LNCaP clone FGC (cell line): ENCODE data around the gene ABLIM1.

ENCODE experiments used
- DNase-seq: peaks from one replicate; pipeline ENCODE4 v3.0.0-alpha.2; 2011; ENCODE audit warnings: low read depth
- H3K4me3 ChIP-seq: 2 replicates; pipeline ENCODE4 v1.5.1; 2011; ENCODE audit warnings: mild to moderate bottlenecking, low read depth, low read length, control low read depth
- TF ChIP-seq, protein P1 (sequence below): IDR thresholded peaks from 2 replicates; pipeline ENCODE4 v1.5.1; 2012; ENCODE audit warnings: mild to moderate bottlenecking; ENCODE audit not compliant: control insufficient read depth, insufficient read depth; ENCODE audit errors: extremely low read depth

ABLIM1 gene

GRCh38 chr10:114396464-114396863 is 261.6 kb downstream of the ABLIM1 start:
- H3K4me3 ChIP-seq: no peak overlapping the region
- DNase-seq: no peak
- TF ChIP-seq, protein P1, sequence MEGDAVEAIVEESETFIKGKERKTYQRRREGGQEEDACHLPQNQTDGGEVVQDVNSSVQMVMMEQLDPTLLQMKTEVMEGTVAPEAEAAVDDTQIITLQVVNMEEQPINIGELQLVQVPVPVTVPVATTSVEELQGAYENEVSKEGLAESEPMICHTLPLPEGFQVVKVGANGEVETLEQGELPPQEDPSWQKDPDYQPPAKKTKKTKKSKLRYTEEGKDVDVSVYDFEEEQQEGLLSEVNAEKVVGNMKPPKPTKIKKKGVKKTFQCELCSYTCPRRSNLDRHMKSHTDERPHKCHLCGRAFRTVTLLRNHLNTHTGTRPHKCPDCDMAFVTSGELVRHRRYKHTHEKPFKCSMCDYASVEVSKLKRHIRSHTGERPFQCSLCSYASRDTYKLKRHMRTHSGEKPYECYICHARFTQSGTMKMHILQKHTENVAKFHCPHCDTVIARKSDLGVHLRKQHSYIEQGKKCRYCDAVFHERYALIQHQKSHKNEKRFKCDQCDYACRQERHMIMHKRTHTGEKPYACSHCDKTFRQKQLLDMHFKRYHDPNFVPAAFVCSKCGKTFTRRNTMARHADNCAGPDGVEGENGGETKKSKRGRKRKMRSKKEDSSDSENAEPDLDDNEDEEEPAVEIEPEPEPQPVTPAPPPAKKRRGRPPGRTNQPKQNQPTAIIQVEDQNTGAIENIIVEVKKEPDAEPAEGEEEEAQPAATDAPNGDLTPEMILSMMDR: no peak

- no peak for DNase-seq
- H3K4me3 ChIP-seq: no peak overlapping the region
- TF ChIP-seq, protein P1: no peak
Measured at GRCh38 chr10:114395366-114396022, 262.6 kb downstream of the ABLIM1 start.

- DNase-seq: no peak
- TF ChIP-seq, protein P1: no peak
- H3K4me3 ChIP-seq: no peak overlapping the region
Measured at GRCh38 chr10:114394531-114394930, 263.5 kb downstream of the ABLIM1 start.

GRCh38 chr10:114393886-114394285 is 264.2 kb downstream of the ABLIM1 start:
- no peak overlapping the region for H3K4me3 ChIP-seq
- no peak for DNase-seq
- TF ChIP-seq, protein P1: no peak

DNA sequence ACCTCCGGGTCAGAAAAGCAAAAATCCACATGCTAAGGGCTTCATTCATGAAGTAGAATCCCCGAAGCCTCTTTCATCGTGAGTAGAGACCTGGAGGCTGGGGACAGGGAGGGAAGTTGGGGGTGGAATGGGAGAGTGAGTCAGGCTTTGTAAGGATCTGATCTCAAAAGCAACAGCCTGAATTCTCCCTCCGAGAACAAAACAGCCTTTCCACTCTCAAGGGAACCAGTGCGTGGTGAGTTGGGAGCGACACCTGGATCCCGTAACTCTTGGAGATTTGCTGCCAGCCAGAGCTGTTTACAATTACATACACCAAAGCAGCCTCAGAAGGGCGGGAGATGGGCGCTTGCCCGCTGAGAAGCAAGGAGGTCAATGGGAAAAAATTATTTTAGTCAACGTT is 264.6 kb downstream of the ABLIM1 start:
- no peak for DNase-seq
- H3K4me3 ChIP-seq: no peak overlapping the region
- TF ChIP-seq, protein P1: no peak

GRCh38 chr10:114392112-114392835 is 265.8 kb downstream of the ABLIM1 start:
- no peak for DNase-seq
- TF ChIP-seq, protein P1: no peak
- H3K4me3 ChIP-seq: no peak overlapping the region
